Esophagus muscularis mucosa (tissue), 4 donors: ENCODE data around the gene MRLN. TPM values are rescaled to one million over a fixed set of nuclear protein-coding genes. Genes with fewer than 3 reads are reported as not detected.
"Not testable (repeated sequence)": the region's sequence is repeated elsewhere in the genome, so short reads cannot be mapped to it uniquely, and the experiment has no call there.

Source experiments
- DNase-seq: peaks from one replicate; pipeline ENCODE4 v3.0.0-alpha.2; 2017; ENCODE audit errors: extremely low spot score
- H3K27ac ChIP-seq, 4 donors: fragments of 200-600 bp; sonication (generic); replicated peaks in 1 of 4; 1 replicate in 3 of 4; 2 replicates in 1 of 4; pipeline ENCODE4 v1.5.1; 2016 to 2019; ENCODE audit warnings: mild to moderate bottlenecking in 1 of 4
- H3K27me3 ChIP-seq, 4 donors: fragments of 200-600 bp; sonication (generic); one replicate each; pipeline versions ENCODE4 v1.5.1 to v1.6.0; 2016 to 2019
- H3K36me3 ChIP-seq, 4 donors: fragments of 200-600 bp; sonication (generic); one replicate each; pipeline ENCODE4 v1.5.1; 2016 to 2019
- H3K4me1 ChIP-seq, 4 donors: fragments of 200-600 bp; sonication (generic); one replicate each; pipeline ENCODE4 v1.5.1; 2016 to 2019
- H3K4me3 ChIP-seq, 4 donors: fragments of 200-600 bp; sonication (generic); 1 replicate in 2 of 4; 2 replicates in 2 of 4; pipeline ENCODE4 v1.5.1; 2016 to 2019; ENCODE audit warnings: mild to moderate bottlenecking in 4 of 4, moderate library complexity in 1 of 4
- H3K9me3 ChIP-seq, 4 donors: fragments of 200-600 bp; sonication (generic); 1 replicate in 3 of 4; 2 replicates in 1 of 4; pipeline ENCODE4 v1.5.1; 2016 to 2019
- EP300 ChIP-seq: sonication (generic); formaldehyde crosslinking; IDR thresholded peaks from one replicate; pipeline ENCODE4 v1.6.1; 2017; ENCODE audit warnings: antibody characterized with exemption
- POLR2A ChIP-seq: fragments of 450-650 bp; IDR thresholded peaks from one replicate; pipeline ENCODE4 v1.6.1; 2017; ENCODE audit warnings: antibody characterized with exemption, moderate library complexity, mild to moderate bottlenecking, low read depth
- POLR2AphosphoS5 ChIP-seq, 2 donors: sonication (generic); formaldehyde crosslinking; IDR thresholded peaks; one replicate each; pipeline ENCODE4 v1.6.1; 2017; ENCODE audit warnings: antibody characterized with exemption in 2 of 2
- WGBS: methylation state at CpG from one replicate; pipeline ENCODE4 v1.1.5; 2018; 5-methylcytosine and 5-hydroxymethylcytosine counted together
- intact Hi-C: fragments of 100-400 bp; cut with DNase I; formaldehyde crosslinking; loops from one replicate; pipeline ENCODE4 v1.15.1; 2023
- total RNA-seq, 4 donors: library from RNA; depleted of rRNA; stranded (reverse); fragments of >200 nt; gene quantifications; one replicate each; pipeline versions ENCODE4 v1.1.0 to v1.2.1, GENCODE V29; 2016
- TF ChIP-seq, protein P1 (sequence below), 3 experiments: fragments of 200-600 bp in 2 of 3; fragments of 450-650 bp in 1 of 3; sonication (generic) in 2 of 3; IDR thresholded peaks; one replicate each; pipeline ENCODE4 v1.5.1; 2017 to 2019; ENCODE audit warnings: antibody characterized with exemption in 3 of 3, mild to moderate bottlenecking in 2 of 3, moderate library complexity in 1 of 3

The MRLN gene
- total RNA-seq, 4 donors from 2014 or later, result not detected

DNA sequence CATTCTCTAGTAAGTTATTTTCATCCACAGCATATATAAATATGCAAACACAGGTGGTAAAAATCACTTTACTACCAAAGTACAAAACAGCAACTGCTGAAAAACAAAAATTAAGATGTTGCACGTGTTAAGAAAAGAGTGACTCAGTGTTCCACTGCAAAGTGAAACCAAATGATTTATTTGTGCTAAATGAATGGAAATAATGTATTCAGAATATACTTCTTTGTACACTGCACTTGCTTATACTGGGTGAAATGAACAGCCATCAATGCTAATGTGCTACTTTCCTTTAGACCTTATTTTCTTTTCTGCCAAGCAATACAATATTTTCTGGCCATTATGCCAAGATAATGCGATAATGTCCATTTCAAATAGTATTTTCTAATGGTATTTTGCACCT, 38.3 kb upstream of the MRLN start:
- intact Hi-C loops, result no loop called here
- H3K27ac ChIP-seq, result no peak overlapping the region
- H3K4me1 ChIP-seq, result peaks cover 4 to 10% (median 7%) of the 10 kb centered on the region in 4 donors
- peaks cover 34 to 51% (median 39%) of the 10 kb centered on the region in 4 donors for H3K36me3 ChIP-seq
- 70% methylated on average over 2 of the region's 2 CpGs for WGBS
- no peaks in the 10 kb centered on the region for H3K27me3 ChIP-seq
- TF ChIP-seq EP300 (no peak), POLR2AphosphoS5 (IDR thresholded peaks at IDR 0.05) (no peak), POLR2A (no peak)
- TF ChIP-seq, protein P1, sequence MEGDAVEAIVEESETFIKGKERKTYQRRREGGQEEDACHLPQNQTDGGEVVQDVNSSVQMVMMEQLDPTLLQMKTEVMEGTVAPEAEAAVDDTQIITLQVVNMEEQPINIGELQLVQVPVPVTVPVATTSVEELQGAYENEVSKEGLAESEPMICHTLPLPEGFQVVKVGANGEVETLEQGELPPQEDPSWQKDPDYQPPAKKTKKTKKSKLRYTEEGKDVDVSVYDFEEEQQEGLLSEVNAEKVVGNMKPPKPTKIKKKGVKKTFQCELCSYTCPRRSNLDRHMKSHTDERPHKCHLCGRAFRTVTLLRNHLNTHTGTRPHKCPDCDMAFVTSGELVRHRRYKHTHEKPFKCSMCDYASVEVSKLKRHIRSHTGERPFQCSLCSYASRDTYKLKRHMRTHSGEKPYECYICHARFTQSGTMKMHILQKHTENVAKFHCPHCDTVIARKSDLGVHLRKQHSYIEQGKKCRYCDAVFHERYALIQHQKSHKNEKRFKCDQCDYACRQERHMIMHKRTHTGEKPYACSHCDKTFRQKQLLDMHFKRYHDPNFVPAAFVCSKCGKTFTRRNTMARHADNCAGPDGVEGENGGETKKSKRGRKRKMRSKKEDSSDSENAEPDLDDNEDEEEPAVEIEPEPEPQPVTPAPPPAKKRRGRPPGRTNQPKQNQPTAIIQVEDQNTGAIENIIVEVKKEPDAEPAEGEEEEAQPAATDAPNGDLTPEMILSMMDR (IDR thresholded peaks at IDR 0.05), result no peak
- no peak overlapping the region for H3K4me3 ChIP-seq
- H3K9me3 ChIP-seq, result no peaks in the 10 kb centered on the region
- no peak for DNase-seq

DNA sequence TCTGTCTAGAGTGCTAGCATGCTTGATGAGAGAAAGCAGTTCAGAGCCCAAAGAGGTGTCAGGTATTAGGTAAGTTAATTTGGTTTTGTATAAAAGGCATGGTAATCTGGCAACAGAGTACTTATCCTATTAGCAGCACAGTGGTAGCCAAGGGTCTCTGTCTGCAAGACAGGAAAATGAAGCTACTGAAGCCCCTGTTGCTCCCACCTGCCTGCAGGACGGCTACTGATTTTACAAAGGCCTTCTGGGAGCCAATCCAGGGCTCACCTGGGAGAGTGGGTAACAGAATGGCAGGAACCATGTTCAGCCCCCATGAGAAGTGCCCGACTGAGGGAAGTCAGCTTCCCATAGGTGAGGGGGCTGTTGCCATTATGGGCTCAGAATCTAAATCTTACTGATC, 36.8 kb upstream of the MRLN start:
- H3K27ac ChIP-seq, intact Hi-C loops, DNase-seq, H3K9me3 ChIP-seq, H3K4me3 ChIP-seq, H3K27me3 ChIP-seq: not testable (repeated sequence)
- 100% methylated on average over 1 of the region's 2 CpGs for WGBS
- Histone ChIP-seq H3K4me1 (peaks cover 4 to 10% (median 7%) of the 10 kb centered on the region in 4 donors), H3K36me3 (peaks cover 29 to 47% (median 38%) of the 10 kb centered on the region in 4 donors)

DNA sequence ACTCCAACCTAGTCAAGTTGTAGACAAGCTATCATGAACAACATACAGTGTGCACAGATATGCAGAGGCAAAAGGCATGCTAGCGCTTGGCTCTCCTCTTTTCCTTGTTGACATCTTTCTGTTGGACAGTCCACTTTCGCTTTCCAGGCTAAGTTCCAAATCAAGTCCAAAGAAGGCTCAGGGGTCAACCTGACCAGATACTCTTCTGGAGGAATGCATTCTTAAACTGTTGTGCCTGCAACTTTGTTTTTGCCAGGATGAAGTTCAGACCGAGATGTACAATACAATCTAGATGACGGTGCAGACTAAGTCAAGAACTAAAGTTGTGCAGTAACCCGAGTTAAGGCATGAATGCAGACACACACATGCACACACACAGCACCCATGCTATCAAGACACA, 35.7 kb upstream of the MRLN start:
- 59% methylated on average over 5 of the region's 5 CpGs for WGBS
- H3K4me3 ChIP-seq, H3K9me3 ChIP-seq, H3K27me3 ChIP-seq, DNase-seq, intact Hi-C loops: not testable (repeated sequence)
- H3K27ac ChIP-seq, result peak overlapping the region in 1 of 4 donors; percentile 39
- H3K36me3 ChIP-seq, result peaks cover 24 to 37% (median 32%) of the 10 kb centered on the region in 4 donors
- peaks cover 4 to 10% (median 7%) of the 10 kb centered on the region in 4 donors for H3K4me1 ChIP-seq

DNA sequence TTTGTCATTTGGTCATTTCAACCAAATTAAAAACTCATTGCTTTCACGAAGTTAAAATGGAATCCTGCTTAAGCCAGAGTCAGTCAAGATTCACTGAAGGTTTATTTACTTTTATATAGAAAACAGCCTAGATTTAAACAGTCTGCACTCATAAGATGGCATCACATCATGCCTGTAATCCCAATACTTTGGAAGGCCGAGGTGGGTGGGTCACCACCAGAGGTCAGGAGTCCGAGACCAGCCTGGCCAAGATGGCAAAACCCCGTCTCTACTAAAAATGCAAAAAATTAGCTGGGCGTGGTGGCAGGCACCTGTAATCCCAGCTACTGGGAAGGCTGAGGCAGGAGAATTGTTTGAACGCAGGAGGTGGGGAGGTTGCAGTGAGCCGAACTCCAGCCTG, 33.8 kb upstream of the MRLN start:
- intact Hi-C loops, DNase-seq, H3K9me3 ChIP-seq, H3K4me3 ChIP-seq, H3K27me3 ChIP-seq, H3K27ac ChIP-seq: not testable (repeated sequence)
- peaks cover 5 to 18% (median 14%) of the 10 kb centered on the region in 4 donors for H3K36me3 ChIP-seq
- peaks cover 4 to 10% (median 7%) of the 10 kb centered on the region in 4 donors for H3K4me1 ChIP-seq
- 92% methylated on average over 7 of the region's 7 CpGs for WGBS

DNA sequence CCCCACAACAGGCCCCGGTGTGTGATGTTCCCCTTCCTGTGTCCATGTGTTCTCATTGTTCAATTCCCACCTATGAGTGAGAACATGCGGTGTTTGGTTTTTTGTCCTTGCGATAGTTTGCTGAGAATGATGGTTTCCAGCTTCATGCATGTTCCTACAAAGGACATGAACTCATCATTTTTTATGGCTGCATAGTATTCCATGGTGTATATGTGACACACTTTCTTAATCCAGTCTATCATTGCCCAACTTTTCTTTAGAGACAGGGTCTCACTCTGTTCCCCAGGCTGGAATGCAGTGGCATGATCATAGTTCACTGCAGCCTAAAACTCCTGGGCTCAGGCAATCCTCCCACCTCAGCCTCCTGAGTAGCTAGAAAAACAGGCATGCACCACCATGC, 32.2 kb upstream of the MRLN start:
- H3K27me3 ChIP-seq, H3K4me3 ChIP-seq, DNase-seq, intact Hi-C loops, H3K36me3 ChIP-seq, H3K27ac ChIP-seq, H3K9me3 ChIP-seq: not testable (repeated sequence)
- H3K4me1 ChIP-seq, result peaks cover 4 to 10% (median 7%) of the 10 kb centered on the region in 4 donors
- whole genome bisulfite sequencing, result 100% methylated on average over 3 of the region's 3 CpGs

DNA sequence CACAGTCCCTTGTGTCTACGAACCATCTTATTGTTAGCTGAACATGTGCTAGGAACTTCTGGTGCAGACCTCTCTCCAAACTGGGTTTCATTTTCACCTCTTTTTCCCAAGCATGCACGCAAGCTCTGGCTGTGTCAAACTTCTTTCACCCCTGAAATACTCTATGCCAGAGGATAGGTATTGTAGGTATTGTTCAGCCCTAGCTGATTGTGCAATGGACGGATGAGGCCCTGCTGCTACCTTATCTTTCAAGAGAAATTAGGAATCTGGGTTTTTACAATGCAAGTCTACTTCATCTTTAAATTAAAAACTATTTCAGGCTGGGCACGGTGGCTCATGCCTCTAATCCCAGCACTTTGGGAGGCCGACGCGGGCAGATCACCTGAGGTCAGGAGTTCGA, 28.3 kb upstream of the MRLN start:
- H3K27me3 ChIP-seq, result no peaks in the 10 kb centered on the region
- TF ChIP-seq, protein P1 (IDR thresholded peaks at IDR 0.05), result no peak
- TF ChIP-seq POLR2A, result no peak
- 88% methylated on average over 8 of the region's 8 CpGs for WGBS
- no peaks in the 10 kb centered on the region for H3K36me3 ChIP-seq
- H3K27ac ChIP-seq, result no peak overlapping the region
- intact Hi-C loops, result no loop called here
- no peak for DNase-seq
- H3K4me1 ChIP-seq, result no peaks in the 10 kb centered on the region
- no peaks in the 10 kb centered on the region for H3K9me3 ChIP-seq
- H3K4me3 ChIP-seq, result no peak overlapping the region

DNA sequence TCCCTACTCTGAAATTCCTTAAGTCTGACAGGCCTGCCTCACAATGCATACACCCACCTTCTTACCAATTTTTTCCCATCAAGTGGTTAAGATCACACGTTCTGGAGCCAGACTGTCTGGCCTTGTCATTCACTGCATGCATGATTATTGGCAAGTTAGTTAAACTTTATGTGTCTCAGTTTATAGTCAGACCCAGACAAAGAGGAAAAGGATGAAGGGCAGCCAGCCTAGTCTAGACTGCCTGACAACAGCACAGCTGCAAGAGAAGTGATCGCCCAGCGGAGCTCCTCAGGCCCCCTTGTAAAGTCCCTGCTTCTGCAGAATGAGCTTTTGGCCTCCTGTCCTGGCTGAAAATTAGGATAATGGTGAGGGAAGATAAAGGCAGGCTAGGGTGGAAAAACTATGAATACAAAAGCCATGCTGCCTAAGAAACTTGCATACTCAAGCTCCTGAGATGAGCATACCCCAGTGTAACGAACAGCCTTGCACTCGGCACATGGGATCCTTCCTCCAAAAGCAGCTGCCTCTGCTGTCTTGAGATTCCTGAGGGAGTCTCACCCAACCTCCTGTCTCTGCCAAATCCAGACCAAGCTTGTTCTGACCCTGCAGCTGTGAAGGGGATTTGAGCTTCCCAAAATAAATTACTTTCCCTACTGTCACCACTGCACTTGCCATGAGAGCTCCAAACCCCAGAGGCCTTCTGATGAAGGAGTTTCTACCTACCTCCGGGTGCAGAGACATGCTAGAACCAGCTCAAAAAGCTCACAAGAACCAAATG, 26.7 kb upstream of the MRLN start:
- no peak overlapping the region for H3K4me3 ChIP-seq
- no peak overlapping the region for H3K27ac ChIP-seq
- no peaks in the 10 kb centered on the region for H3K4me1 ChIP-seq
- DNase-seq, result no peak
- TF ChIP-seq POLR2A (no peak), POLR2AphosphoS5 (IDR thresholded peaks at IDR 0.05) (no peak), EP300 (no peak)
- TF ChIP-seq, protein P1 (IDR thresholded peaks at IDR 0.05), result no peak
- H3K36me3 ChIP-seq, result no peaks in the 10 kb centered on the region
- WGBS, result 88% methylated on average over 6 of the region's 6 CpGs
- no peaks in the 10 kb centered on the region for H3K9me3 ChIP-seq
- intact Hi-C loops, result no loop called here
- H3K27me3 ChIP-seq, result no peaks in the 10 kb centered on the region
